GM21717 (cell line): ENCODE data around the gene RPL10.
"Not testable (repeated sequence)": the region's sequence is repeated elsewhere in the genome, so short reads cannot be mapped to it uniquely, and the experiment has no call there.

ENCODE experiments used
- ATAC-seq: cut with Tn5 transposase; IDR thresholded peaks from one replicate; pipeline ENCODE4 v1.9.1; 2021; ENCODE audit warnings: mild to moderate bottlenecking, moderate library complexity; ENCODE audit not compliant: unreplicated experiment

The RPL10 gene

GRCh38 chrX:154399527-154400368 is 1.6 kb downstream of the RPL10 start:
- no peak for ATAC-seq

DNA sequence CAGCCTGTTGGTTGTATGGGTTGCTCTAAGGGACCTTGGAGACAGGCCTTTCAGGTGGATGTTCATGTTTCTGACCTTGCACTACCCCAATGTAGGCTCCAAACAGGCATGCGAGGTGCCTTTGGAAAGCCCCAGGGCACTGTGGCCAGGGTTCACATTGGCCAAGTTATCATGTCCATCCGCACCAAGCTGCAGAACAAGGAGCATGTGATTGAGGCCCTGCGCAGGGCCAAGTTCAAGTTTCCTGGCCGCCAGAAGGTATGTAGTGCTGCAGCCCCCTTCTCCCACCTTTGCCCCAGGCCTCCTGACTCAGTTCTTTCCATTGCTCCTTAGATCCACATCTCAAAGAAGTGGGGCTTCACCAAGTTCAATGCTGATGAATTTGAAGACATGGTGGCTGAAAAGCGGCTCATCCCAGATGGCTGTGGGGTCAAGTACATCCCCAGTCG is 2.2 kb downstream of the RPL10 start:
- ATAC-seq, result not testable (repeated sequence)

- ATAC-seq, result no peak
These were observed 3.0 kb downstream of the RPL10 start for GRCh38 chrX:154401045-154401799.

DNA sequence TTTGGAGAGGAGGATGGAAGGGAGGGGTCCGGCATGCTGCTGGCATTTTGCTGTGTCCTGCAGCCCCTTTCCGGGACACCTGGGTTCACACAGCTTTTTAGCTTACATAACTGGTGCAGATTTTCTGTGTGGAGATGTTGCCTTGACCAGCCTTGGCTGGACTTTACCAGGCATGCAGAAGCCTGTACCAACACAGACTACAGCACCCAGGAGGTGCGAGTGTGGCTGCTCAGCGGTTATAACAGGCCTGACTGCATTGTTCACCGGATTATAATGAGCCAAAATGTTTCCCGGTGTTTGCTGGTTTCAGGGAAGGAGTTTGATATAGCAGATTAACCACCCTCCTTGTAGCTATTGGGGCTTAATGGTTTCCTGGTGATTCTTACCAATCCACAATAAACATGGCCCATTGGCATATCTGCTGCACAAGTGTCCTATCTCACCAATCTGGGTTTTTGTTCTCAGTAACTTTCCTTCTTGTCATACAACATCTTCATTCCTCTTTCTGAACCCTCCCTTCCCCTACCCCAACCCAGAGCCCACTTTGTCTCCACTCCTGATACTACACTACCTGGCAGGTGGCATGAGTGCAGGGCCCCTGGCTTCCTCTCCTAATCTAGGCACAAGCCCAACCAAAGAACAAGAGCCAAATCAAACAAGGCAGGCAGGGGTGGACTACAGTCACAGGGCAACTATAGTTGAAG is 3.9 kb downstream of the RPL10 start:
- ATAC-seq, result no peak

- ATAC-seq, result no peak
These were observed 4.5 kb downstream of the RPL10 start for GRCh38 chrX:154402622-154403127.

GRCh38 chrX:154403192-154403591 is 5.0 kb downstream of the RPL10 start:
- no peak for ATAC-seq

GRCh38 chrX:154403858-154404257 is 5.7 kb downstream of the RPL10 start:
- ATAC-seq, result no peak

GRCh38 chrX:154404625-154405192 is 6.5 kb downstream of the RPL10 start:
- ATAC-seq, result no peak

GRCh38 chrX:154408659-154409221 is 10.6 kb downstream of the RPL10 start:
- ATAC-seq, result no peak

DNA sequence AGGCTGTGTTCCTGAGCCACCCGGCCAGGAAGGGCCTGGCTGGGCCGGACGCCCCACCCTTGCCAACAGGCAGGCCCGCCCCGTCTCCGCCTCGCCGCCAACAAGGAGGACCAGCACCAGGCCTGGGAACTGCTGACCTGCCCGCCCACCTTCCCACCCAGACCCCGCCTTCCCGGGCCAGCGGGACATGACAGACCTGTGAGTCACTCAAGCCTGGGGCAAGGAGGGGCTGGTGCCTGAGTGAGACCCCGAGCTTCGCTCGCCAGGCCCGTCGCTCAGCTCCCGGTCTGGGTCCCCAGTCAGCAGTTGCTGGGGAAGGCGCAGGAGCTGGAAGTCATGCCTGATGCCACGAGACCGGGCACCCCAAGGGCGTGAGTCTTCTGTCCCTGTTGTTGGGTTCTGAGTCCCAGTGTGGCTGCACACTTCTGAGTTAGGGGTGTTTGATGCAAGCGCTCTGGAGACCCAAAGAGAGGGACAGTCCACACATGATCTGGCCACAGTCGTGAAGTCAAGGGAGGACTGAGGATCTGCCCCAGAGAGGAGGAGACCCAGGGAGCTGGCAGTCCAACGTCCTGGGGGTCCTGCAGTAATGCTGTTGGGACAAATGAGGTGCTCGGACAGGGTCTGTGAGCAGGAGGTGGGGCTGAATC is 11.2 kb downstream of the RPL10 start, which contains the start of gene DNASE1L1:
Gene DNASE1L1, minus strand, starts transcription at position 33 of the 650 bp plus-strand sequence. CDS start 3,686 bp downstream, outside the sequence.
- ATAC-seq, result no peak

DNA sequence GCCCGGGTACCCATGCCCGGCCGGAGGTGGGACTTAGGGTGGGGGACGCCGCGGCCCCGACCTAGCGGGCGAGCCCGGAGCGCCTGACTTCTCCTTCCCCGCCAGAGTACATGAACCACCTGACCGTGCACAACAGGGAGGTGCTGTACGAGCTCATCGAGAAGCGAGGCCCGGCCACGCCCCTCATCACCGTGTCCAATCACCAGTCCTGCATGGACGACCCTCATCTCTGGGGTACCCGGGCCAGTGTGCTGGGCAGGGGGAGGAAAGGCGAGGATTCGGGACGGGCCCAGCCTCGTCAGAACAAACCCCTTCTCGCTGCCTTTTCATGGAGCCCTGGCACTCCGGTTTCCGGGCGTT is 13.8 kb downstream of the RPL10 start:
- ATAC-seq, result peak; percentile 57

GRCh38 chrX:154412468-154412867 is 14.3 kb downstream of the RPL10 start:
- no peak for ATAC-seq

- ATAC-seq, result no peak
These were observed 15.0 kb downstream of the RPL10 start for GRCh38 chrX:154413142-154413541.

DNA sequence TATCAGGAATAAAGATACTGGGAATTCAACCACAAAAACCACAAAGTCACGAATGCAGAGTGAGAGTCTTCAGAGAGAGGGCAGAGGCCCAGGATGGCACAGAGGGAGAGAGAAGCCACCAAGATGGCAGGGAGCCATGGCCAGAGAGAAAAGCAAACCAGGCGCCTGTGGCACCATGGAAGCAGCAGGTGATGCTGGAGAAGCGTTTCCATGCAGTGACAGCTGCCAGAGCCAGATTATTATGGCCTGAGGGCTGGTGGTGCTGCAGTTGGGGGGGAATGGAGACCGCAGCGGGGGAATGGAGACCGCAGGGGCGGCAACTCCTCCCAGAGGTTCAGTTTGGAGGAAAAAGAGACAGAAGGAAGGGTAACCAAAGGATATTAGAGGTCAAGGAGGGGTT is 19.0 kb downstream of the RPL10 start:
- no peak for ATAC-seq

DNA sequence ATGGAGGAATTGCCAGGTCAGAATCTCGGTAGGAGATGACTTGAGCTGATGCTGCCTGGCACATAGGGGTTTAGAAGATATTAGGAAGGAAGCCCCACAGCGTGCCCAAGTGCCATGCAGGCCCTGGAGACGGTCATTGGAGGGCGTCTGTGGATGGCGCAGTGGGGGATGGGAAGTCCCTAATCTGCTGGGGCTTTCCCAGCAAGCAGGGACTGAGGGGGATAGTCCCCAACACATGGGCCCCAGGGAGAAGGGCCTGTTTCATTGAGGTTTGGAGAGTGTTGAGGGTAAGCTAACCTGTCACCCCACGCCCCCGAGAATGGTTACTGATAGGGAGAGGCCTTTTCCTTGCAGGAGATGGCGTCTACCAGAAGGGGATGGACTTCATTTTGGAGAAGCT is 21.0 kb downstream of the RPL10 start:
- no peak for ATAC-seq

- ATAC-seq, result no peak
These were observed 21.7 kb downstream of the RPL10 start for GRCh38 chrX:154419688-154420401.

DNA sequence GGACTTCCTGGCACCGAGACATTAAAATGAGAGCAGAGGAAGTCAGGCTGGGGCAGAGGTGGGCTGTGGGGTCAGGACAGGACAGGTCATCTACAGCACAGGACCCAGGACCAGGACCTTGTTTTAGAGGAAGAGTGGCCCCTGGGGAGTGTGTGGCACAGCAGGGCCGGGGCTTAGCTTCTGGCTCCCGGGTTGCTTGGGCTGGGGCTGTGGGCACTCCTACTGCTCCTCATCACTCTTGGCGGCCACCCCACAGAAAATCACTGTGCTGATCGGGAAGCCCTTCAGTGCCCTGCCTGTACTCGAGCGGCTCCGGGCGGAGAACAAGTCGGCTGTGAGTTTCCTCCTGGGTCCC is 22.2 kb downstream of the RPL10 start:
- ATAC-seq, result no peak

- no peak for ATAC-seq
These were observed 29.0 kb downstream of the RPL10 start for GRCh38 chrX:154426916-154427770.
